GM18505 (cell line): Measurements from ENCODE around the gene ZNF302.

ENCODE experiments used
- ATAC-seq: cut with Tn5 transposase; IDR thresholded peaks from one replicate; pipeline ENCODE4 v1.9.1; 2021; ENCODE audit not compliant: unreplicated experiment
- POLR2A ChIP-seq: IDR thresholded peaks from 4 replicates; pipeline ENCODE4 v1.6.1; 2011; ENCODE audit warnings: borderline replicate concordance; ENCODE audit not compliant: insufficient read depth, insufficient read length; ENCODE audit errors: extremely low read depth

Gene ZNF302

DNA sequence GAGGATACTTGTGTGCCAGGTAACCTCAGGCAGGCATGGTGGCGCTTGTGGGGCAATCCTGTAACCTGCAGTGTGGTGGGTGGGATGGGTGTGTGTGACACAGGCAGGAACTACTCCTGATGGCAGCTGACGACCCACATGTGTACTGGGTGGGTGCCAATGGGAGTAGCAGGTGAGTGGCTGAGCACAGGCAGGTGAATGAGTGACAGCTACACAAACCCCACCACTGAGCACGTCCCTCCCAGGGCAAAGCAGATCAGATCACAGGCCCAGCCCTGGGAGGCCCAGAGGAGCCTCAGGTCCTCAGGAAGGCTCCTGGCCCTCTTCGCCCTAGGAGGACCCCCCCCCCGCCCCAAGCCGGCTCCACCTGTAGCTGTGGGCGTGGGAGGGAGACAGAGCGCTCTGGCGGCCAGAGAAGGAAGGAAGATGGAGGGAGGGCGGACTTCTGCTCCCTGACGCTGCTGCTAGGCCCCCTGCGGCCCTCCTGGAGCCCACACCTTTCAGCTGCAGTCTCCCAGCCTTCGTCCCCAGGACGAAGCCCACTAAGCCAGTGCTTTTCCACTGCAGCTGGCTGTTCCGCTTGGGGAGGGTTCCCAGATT lies 55.2 kb downstream of the ZNF302 start:
- no peak for ATAC-seq
- no peak for TF ChIP-seq POLR2A

DNA sequence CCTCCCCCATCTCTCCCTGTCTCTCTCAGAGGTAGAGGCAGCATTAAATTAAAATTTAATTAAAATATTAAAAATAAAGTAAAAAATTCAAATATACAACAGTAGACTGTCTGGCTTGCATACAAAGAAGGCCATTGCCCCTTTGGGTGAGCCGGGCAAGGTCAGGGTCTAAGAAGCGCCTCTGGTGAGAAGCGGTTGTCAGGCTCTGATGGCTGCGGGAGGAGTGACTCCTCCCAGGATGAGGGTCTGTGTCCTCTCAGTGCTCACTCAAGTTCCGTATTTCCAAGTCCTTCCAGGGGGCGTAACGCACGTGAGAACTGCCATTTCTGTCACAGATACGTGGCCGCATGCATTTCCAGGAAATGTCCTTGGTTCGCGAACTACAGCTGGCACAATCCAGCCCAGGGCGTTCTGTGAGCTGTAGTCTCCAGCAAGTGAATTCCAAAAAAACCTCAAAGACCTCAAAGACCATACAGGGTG lies 55.8 kb downstream of the ZNF302 start:
- peak; percentile 8 for ATAC-seq
- TF ChIP-seq POLR2A = no peak

DNA sequence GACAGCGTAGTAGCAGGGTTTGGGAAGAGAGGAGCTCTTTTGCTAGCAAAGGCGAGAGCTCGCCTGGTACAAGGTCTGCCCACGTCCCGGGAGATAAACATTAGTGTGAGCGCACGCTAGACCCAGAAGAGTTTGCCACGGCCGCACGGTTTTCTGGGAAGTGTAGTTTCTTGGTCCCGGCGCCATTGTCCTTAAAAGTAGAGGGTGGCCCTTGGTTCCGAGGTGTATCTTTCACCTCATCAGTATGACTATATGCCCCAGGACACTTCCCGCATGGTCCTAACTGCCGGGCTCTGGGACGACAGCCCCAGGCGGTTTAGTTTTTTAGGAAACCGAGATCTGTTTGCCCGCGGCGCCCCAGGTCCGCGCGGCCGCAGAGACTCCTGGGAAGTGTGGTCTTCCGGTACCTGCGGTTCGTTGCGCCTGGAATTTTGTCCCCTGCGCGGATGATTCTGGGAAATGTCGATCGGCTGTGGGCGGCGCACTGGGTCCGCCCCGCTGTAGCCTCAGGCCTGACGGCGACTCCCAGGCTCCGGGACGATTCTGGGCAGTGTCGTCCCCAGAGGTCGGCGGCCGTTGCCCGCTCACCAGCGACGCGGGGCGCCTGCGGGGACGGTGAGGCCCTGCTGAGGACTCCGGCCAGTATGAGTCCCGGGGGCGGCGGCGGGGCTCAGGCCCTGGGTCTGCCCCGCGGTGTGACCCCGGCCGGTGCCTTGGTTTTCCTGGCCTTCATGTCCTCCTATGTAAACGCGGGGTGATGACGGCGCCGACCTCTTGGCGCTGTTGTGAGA lies 56.5 kb downstream of the ZNF302 start, which contains the start of gene ZNF181:
Gene ZNF181 (plus strand): TSS at position 498 of the 791 bp plus-strand sequence. CDS start 795 bp downstream, outside the sequence.
- peak; percentile 74 for TF ChIP-seq POLR2A
- peak; percentile 78 for ATAC-seq

DNA sequence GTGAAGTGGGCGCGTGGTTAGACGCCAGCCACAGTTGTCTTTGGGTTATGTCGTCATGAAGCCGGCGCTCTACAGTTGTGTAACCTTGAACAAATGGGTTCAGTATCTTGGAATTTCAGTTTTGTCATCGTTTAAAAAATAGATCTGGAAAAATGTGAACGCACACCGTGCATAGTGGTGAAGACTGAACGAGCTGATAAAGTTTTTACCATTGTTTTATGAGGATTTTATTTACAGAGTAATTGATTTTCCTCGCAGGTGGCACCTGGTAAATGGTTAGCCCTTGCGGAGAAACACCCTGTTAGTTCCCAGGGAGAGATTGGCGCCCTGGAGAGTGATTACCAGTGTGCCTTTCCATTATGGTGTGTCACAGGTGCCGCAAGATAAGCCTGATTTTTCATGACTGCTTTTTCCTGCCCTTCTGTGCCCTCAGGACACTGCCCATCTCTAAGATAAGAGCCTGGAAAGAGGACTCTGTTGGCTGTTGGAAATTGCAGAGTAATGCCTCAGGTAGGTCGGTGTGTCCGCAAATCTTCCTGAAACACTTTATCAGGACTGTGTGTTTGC lies 57.1 kb downstream of the ZNF302 start:
- no peak for TF ChIP-seq POLR2A
- no peak for ATAC-seq
